Measurements from ENCODE around the gene GNAQ. TPM values are rescaled to one million over a fixed set of nuclear protein-coding genes. Genes with fewer than 3 reads are reported as not detected.

GNAQ gene
- total RNA-seq, 1 experiment from 2014 or later, result 48.6 TPM

DNA sequence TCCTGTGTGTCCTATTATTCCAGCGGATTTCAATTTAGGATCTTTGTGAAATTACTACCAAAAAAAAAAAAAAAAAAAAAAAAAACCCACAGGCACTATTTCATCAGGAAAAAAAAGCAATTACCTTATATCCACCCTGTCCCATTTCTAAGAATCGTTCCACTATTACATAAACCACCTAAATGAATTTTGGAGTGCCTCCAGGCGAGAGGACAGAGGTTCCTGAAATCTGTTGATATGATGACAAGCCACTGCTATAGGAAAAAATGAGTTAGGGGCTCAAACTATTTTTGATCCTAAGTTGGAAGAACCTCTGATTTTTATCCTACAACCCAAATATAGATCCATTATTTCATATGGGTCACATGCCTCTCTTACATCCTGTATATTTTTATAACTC lies 177.9 kb downstream of the GNAQ start:
- TF ChIP-seq, protein P1, sequence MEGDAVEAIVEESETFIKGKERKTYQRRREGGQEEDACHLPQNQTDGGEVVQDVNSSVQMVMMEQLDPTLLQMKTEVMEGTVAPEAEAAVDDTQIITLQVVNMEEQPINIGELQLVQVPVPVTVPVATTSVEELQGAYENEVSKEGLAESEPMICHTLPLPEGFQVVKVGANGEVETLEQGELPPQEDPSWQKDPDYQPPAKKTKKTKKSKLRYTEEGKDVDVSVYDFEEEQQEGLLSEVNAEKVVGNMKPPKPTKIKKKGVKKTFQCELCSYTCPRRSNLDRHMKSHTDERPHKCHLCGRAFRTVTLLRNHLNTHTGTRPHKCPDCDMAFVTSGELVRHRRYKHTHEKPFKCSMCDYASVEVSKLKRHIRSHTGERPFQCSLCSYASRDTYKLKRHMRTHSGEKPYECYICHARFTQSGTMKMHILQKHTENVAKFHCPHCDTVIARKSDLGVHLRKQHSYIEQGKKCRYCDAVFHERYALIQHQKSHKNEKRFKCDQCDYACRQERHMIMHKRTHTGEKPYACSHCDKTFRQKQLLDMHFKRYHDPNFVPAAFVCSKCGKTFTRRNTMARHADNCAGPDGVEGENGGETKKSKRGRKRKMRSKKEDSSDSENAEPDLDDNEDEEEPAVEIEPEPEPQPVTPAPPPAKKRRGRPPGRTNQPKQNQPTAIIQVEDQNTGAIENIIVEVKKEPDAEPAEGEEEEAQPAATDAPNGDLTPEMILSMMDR (conservative IDR thresholded peaks at IDR 0.05), result no peak
- H4K5ac ChIP-seq (ENCODE audit: insufficient read length, low read depth, low read length), result no peak overlapping the region
- peaks cover 3% of the 10 kb centered on the region; the same call in 1 of the 2 replicates for H3K4me1 ChIP-seq (ENCODE audit: insufficient read depth, low read length)
- H3K9me3 Mint-ChIP-seq, result peaks cover 3 to 7% of the 10 kb centered on the region in 2 experiments; a peak in 4 of 5 replicates
- H3K4me2 ChIP-seq (ENCODE audit: insufficient read depth, insufficient read length, low read length), result no peak overlapping the region
- H3K27ac ChIP-seq (ENCODE audit: insufficient read length, low read depth, low read length), result no peak overlapping the region
- H3K9me3 ChIP-seq (ENCODE audit: control insufficient read depth, low read depth, low read length), result peaks cover 7% of the 10 kb centered on the region
- H3K79me1 ChIP-seq (ENCODE audit: insufficient read depth, low read depth, low read length, poor library complexity, severe bottlenecking), result no peaks in the 10 kb centered on the region
- H3K14ac ChIP-seq (ENCODE audit: insufficient read depth, low read length), result no peak overlapping the region
- H2AK5ac ChIP-seq (ENCODE audit: insufficient read length, low read length), result no peak overlapping the region
- H2BK5ac ChIP-seq (ENCODE audit: insufficient read length, low read length), result no peak overlapping the region
- no peak overlapping the region for H2BK12ac ChIP-seq (ENCODE audit: insufficient read length, low read depth, low read length)
- H3K18ac ChIP-seq (ENCODE audit: insufficient read length, low read depth, low read length), result no peak overlapping the region
- H3K79me2 ChIP-seq (ENCODE audit: insufficient read depth, low read length), result no peaks in the 10 kb centered on the region
- H2BK15ac ChIP-seq (ENCODE audit: low read depth, low read length), result no peak overlapping the region
- no peaks in the 10 kb centered on the region for H3K27me3 ChIP-seq (ENCODE audit: insufficient read depth, low read length)
- H3K36me3 Mint-ChIP-seq (ENCODE audit: insufficient read depth in 1 of 3, low read depth in 3 of 3), result peaks cover 1 to 6% (median 4%) of the 10 kb centered on the region in 3 experiments; a peak in 5 of 7 replicates
- H3K23me2 ChIP-seq (ENCODE audit: insufficient read length, low read depth, low read length, poor library complexity, severe bottlenecking), result no peaks in the 10 kb centered on the region
- no peak overlapping the region for H3K4ac ChIP-seq (ENCODE audit: low read depth, low read length)
- H3K9ac ChIP-seq (ENCODE audit: extremely low read depth, insufficient read length, low read length), result no peak overlapping the region
- H2AFZ ChIP-seq (ENCODE audit: low read length), result no peak overlapping the region
- no peak for DNase-seq
- WGBS (ENCODE audit: extremely low coverage, insufficient read length, low lambda C conversion rate), result no CpG with 5 or more reads among the region's 3 CpGs
- H3K4me3 Mint-ChIP-seq, result no peak overlapping the region
- no peak overlapping the region for H3T11ph ChIP-seq (ENCODE audit: low read length)
- H4K8ac ChIP-seq (replicated peaks; ENCODE audit: insufficient read length, low read depth, low read length), result no peak overlapping the region
- no peaks in the 10 kb centered on the region for H3K27me3 Mint-ChIP-seq (ENCODE audit: low read depth)
- no peak overlapping the region for H2BK20ac ChIP-seq (ENCODE audit: low read depth, low read length, poor library complexity, severe bottlenecking)
- no peak overlapping the region for H3K27ac Mint-ChIP-seq
- H3K23ac ChIP-seq (ENCODE audit: insufficient read length, low read depth, low read length), result no peak overlapping the region
- peaks cover 19 to 23% of the 10 kb centered on the region in 2 experiments for H3K4me1 Mint-ChIP-seq
- H4K91ac ChIP-seq (ENCODE audit: insufficient read length, low read depth, low read length), result no peak overlapping the region
- H3K56ac ChIP-seq (ENCODE audit: insufficient read length, low read depth, low read length), result no peak overlapping the region
- no peak overlapping the region for H2BK120ac ChIP-seq (ENCODE audit: low read depth, low read length, poor library complexity, severe bottlenecking)
- no peaks in the 10 kb centered on the region for H4K20me1 ChIP-seq (ENCODE audit: control insufficient read depth, insufficient read depth, insufficient read length)
